ENCODE measurements around the gene TTC7B.

Gene TTC7B

GRCh38 chr14:90839024-90839888, 23.0 kb upstream of the TTC7B start:
- TF ChIP-seq CTCF (IDR thresholded peaks at IDR 0.05), result no peak

- TF ChIP-seq CTCF (IDR thresholded peaks at IDR 0.05), result no peak
Measured at GRCh38 chr14:90837355-90837754, 21.1 kb upstream of the TTC7B start.

GRCh38 chr14:90836692-90837063, 20.4 kb upstream of the TTC7B start:
- TF ChIP-seq CTCF (IDR thresholded peaks at IDR 0.05), result no peak

GRCh38 chr14:90831821-90832220, 15.6 kb upstream of the TTC7B start:
- no peak for TF ChIP-seq CTCF (IDR thresholded peaks at IDR 0.05)

GRCh38 chr14:90830931-90831701, 14.9 kb upstream of the TTC7B start:
- no peak for TF ChIP-seq CTCF (IDR thresholded peaks at IDR 0.05)

GRCh38 chr14:90829677-90830076, 13.4 kb upstream of the TTC7B start:
- no peak for TF ChIP-seq CTCF (IDR thresholded peaks at IDR 0.05)

GRCh38 chr14:90828642-90829487, 12.6 kb upstream of the TTC7B start:
- no peak for TF ChIP-seq CTCF (IDR thresholded peaks at IDR 0.05)

Data from LNCAP (cell line).